Left forelimb (tissue), 1 donor: ENCODE data around the gene DNAJC16.
"Not testable (repeated sequence)": the region's sequence is repeated elsewhere in the genome, so short reads cannot be mapped to it uniquely, and the experiment has no call there.

Experiments used
- DNase-seq: peaks from one replicate; pipeline ENCODE4 v3.0.0-alpha.2; 2018; ENCODE audit warnings: low spot score

Gene DNAJC16

GRCh38 chr1:15507278-15507677, 19.4 kb upstream of the DNAJC16 start:
- DNase-seq: no peak

DNA sequence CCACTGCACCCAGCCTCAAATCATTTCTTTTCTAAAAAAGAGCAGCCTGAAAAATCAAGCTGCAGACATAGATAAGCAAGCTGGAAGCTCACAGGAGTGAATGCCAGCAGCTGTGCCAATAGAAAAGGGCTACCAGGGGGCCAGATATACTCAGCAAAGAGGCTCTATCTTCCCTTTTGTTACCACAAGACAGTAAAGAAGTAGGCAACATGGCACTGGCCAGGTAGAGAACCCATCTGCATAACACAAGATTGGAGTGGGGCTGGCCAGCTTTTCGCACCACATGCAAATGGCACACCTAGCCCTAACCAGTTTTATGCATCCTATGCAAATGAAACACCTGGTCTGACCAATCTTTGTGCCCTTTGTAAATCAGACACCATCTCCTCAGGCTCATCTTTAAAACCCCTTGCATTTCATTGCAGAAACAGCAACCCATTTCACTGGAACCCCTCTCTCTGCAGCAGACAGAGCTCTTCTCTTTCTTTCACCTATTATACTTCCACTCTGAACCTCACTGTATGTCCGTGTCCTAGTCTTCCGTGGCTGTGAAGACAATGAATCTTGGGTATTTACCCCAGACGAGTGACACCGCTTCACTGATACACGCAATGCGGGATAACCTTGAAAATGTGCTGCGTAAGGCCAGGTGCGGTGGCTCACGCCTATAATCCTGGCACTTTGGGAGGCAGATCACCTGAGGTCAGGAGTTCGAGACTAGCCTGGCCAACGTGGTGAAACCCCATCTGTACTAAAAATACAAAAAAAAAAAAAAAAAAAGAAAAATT, 17.8 kb upstream of the DNAJC16 start:
- DNase-seq: no peak

DNA sequence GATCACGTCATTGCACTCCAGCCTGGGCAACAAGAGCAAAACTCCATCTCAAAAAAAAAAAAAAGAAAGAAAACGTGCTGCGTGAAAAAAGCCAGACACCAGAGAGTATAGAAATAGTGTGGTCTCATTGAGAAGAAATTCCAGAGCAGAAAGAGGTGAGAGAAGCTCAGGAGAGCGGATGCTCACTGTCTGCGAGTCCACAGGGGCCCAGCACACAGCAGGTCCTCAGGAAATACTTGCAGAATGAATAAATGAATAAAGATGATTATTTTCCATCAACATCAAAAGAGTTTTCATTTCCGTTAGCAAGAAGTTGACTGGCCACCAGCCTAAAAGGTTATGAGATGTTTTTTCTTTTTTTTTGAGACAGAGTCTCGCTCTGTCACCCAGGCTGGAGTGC, 17.1 kb upstream of the DNAJC16 start:
- no peak for DNase-seq

DNA sequence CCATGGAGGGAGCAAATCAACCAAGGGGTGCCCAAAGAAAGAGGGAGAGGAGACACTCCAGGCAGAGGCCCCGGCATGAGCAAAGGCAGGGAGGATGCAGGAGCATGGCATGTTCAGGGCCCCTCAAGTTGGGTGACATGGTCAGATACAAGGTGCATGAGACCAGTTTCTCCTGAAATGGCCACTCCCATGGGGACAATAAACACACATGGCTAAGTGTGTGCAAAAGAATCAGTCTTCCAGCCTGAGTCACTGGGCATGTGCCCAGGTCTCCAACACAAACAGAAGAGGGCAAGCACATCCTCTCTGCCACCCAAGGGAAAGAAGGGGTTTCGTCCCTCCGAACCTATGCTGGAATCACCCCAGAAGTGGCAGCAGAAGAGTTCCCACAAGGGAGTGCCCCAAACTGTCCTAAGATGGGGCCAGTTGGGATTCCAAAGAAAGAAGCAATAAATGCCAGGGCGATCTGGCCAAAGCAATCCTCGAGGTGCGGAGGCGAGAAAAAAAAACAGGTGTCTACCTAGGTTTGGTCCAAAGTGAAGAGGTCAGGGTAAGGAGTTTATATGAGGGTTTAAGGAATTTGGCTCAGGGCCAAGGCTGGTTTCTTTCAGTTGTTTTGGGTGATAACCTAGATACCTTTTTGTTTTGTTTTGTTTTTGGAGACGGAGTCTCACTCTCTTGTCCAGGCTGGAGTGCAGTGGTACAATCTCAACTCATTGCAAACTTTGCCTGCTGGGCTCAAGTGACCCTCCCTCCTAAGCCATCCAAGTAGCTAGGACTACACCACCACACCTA, 15.8 kb upstream of the DNAJC16 start:
- DNase-seq: no peak

- DNase-seq: no peak
These were observed 13.5 kb upstream of the DNAJC16 start for GRCh38 chr1:15513192-15513591.

- DNase-seq: no peak
These were observed 12.7 kb upstream of the DNAJC16 start for GRCh38 chr1:15513919-15514318.

DNA sequence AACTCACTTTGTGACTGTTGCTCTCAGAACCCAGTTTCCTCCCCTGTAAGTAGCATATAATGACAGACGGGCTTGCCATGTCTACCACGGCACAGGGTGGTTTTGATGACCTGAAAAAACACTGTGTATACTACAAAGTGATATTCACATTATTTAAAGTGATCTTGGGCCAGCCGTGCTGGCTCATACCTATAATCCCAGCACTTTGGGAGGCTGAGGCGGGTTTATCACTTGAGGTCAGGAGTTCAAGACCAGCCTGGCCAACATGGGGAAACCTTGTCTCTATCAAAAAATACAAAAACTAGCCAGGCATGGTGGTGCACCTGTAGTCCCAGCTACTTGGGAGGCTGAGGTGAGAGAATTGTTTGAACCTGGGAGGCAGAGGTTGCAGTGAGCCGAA, 12.1 kb upstream of the DNAJC16 start:
- DNase-seq: not testable (repeated sequence)

DNA sequence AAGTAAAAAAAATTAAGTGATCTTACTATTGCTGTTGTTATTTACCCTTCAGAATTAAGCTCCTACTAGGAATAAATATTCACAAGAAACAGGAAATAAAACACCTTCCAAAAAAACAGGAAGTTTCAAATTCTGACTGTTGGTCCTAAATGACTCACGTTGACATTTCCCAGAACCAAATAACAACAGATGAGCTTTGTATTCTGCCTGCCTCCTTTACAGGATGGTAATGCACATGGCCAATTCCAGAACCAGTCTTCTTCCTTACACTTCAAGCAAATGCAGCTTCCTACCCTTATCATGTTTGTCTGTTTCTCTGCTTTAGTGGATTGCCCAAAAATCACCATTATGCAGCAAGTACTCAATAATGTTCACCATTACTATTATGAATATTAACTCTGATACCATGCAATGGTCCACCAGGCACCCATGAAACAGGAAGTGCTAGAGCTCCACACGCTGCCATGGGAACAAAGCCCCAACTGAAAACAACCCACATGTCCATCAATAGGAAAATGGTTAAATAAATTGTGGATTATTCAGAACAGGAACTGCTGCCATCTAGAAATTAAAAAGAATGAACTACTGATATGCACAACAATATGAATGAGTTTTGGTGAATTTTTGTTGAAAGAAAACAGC, 11.5 kb upstream of the DNAJC16 start:
- no peak for DNase-seq

GRCh38 chr1:15519625-15520024, 7.0 kb upstream of the DNAJC16 start:
- no peak for DNase-seq

GRCh38 chr1:15521206-15521906, 5.3 kb upstream of the DNAJC16 start:
- not testable (repeated sequence) for DNase-seq

DNA sequence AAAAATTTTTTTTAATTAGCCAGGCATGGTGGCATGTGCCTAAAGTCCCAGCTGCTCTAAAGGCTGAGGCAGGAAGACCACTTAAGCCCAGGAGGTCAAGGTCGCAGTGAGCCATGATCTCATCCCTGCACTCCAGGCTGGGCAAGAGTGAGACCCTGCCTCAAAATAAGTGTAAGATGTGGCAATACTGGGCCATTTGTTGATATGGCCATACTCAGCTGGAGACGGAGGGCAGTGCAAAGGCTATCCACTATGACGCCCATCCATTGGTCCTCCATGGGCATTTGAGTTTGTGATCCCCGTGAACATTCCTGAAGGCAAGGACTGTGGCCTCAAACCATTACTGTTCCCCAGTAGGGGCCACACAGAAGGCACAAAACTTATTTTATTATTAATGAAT, 4.1 kb upstream of the DNAJC16 start:
- no peak for DNase-seq

DNA sequence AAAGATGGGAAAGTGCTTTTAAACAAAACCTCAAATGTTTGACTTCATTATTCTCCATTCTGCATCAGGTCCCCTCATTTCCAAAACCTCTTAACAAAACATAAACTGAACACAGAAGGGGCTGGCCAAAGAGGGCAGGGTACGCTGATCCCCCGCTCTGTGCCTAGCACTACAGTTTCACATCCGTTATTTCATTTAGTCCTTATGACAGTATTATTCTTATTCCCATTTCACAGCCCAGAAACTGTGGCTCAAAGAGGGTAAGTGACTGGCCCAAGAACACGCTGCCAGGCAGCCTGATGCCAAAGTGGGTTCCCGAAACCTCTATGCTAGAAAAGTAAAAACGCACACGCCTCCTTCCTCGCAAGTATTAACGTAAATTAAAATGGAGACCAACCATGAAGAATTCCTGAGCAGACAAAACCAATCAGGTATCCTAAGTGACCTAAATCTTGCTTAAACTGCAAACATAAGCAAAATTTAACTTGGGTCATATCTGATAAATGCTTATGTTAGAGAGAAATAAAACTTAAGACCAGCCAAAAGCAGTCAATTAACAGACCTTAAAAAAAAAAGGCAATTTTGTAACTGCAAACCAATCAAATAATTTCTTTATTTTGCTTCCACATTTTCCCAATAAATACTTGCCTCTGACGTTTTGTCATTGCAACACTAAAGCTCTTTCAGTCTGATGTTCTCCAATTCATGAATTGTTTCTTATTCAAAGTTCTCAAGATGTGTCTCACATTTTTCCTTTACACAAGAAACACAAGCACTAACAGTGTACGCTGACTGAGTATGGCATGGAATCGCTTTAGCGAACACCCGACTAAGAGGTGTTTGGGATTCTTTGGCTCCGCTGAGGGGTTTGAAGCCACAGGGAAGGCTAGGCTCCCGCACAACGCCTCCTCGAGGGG, 3.3 kb upstream of the DNAJC16 start:
- no peak for DNase-seq

DNA sequence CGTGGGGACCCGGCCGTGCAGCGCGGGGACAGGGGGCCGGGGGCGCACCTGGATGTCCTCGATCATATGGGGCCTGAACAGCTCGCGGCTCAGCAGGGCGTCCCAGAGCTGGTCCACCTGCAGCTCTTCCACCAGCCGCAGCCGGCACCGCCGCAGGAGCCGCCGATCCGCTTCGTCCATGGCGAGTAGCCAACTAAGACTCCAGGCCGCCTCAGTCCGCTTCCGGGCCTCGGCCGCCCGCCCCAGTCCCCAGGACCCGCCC, 2.7 kb upstream of the DNAJC16 start, which contains the start of gene CASP9:
CASP9 (minus strand) TSS at position 195 of the 262 bp plus-strand sequence; CDS start at position 180, 15 bp downstream.
- no peak for DNase-seq

GRCh38 chr1:15524283-15525049, 2.2 kb upstream of the DNAJC16 start:
- DNase-seq: peak; percentile 100

GRCh38 chr1:15525050-15526020, 1.3 kb upstream of the DNAJC16 start:
- DNase-seq: no peak

- no peak for DNase-seq
These were observed 593 bp upstream of the DNAJC16 start for GRCh38 chr1:15526021-15526489.

GRCh38 chr1:15531003-15531402, 4.4 kb downstream of the DNAJC16 start:
- DNase-seq: no peak

- no peak for DNase-seq
These were observed 5.0 kb downstream of the DNAJC16 start for GRCh38 chr1:15531682-15532081.

GRCh38 chr1:15538771-15539170, 12.1 kb downstream of the DNAJC16 start:
- DNase-seq: no peak
